ENCODE data around the gene NKX2-1. TPM values are rescaled to one million over a fixed set of nuclear protein-coding genes. Genes with fewer than 3 reads are reported as not detected.
"Not testable (repeated sequence)": the region's sequence is repeated elsewhere in the genome, so short reads cannot be mapped to it uniquely, and the experiment has no call there.

Gene NKX2-1
- total RNA-seq, 1 experiment from 2014 or later, result not detected

GRCh38 chr14:36479344-36479743 is 40.7 kb downstream of the NKX2-1 start:
- Histone ChIP-seq H3K27me3 (replicated peaks; ENCODE audit: insufficient read depth, low read depth, low read length, poor library complexity) (peaks cover 58% of the 10 kb centered on the region), H3K27ac (ENCODE audit: low read depth, low read length, poor library complexity, severe bottlenecking) (no peak overlapping the region), H3K9me3 (ENCODE audit: low read depth, low read length, poor library complexity, severe bottlenecking) (no peaks in the 10 kb centered on the region), H3K4me1 (ENCODE audit: insufficient read depth, low read length, poor library complexity, severe bottlenecking) (no peaks in the 10 kb centered on the region), H3K4me3 (ENCODE audit: low read depth, low read length, poor library complexity, severe bottlenecking) (no peak overlapping the region), H3K36me3 (ENCODE audit: insufficient read depth, low read length, poor library complexity, severe bottlenecking) (no peaks in the 10 kb centered on the region)
- DNase-seq (ENCODE audit: low spot score), result no peak
- no TSS peak for BruUV-seq (replicated peaks)
- intact Hi-C loops (cut with micrococcal nuclease; ENCODE audit: unreplicated experiment), result no loop called here
- CTCF ChIA-PET, result interaction anchor here (0.6 kb wide), 1 partner anchor 1261 kb away, joined by 5 read pairs; no protein-coding TSS in a partner anchor
- POLR2A ChIA-PET (ENCODE audit: low non-redundant PET), result no interaction called here
- no peak for TF ChIP-seq CTCF (conservative IDR thresholded peaks at IDR 0.05; ENCODE audit: low read depth, low read length)

GRCh38 chr14:36478782-36479181 is 41.2 kb downstream of the NKX2-1 start:
- Histone ChIP-seq H3K36me3 (ENCODE audit: insufficient read depth, low read length, poor library complexity, severe bottlenecking) (no peaks in the 10 kb centered on the region), H3K27ac (ENCODE audit: low read depth, low read length, poor library complexity, severe bottlenecking) (no peak overlapping the region), H3K27me3 (replicated peaks; ENCODE audit: insufficient read depth, low read depth, low read length, poor library complexity) (peaks cover 53% of the 10 kb centered on the region), H3K4me3 (ENCODE audit: low read depth, low read length, poor library complexity, severe bottlenecking) (no peak overlapping the region), H3K9me3 (ENCODE audit: low read depth, low read length, poor library complexity, severe bottlenecking) (no peaks in the 10 kb centered on the region), H3K4me1 (ENCODE audit: insufficient read depth, low read length, poor library complexity, severe bottlenecking) (no peaks in the 10 kb centered on the region)
- no peak for TF ChIP-seq EZH2 (IDR thresholded peaks at IDR 0.05; ENCODE audit: borderline replicate concordance, low read depth, low read length, poor library complexity, severe bottlenecking)
- ChIA-PET POLR2A (ENCODE audit: low non-redundant PET) (no interaction called here), CTCF (interaction anchor here (0.6 kb wide), 1 partner anchor 1261 kb away, joined by 5 read pairs; no protein-coding TSS in a partner anchor)
- intact Hi-C loops (cut with micrococcal nuclease; ENCODE audit: unreplicated experiment), result no loop called here
- BruUV-seq (replicated peaks), result no TSS peak
- no peak for DNase-seq (ENCODE audit: low spot score)

GRCh38 chr14:36477266-36477665 is 42.8 kb downstream of the NKX2-1 start:
- POLR2A ChIA-PET (ENCODE audit: low non-redundant PET), result no interaction called here
- Histone ChIP-seq H3K4me3 (ENCODE audit: low read depth, low read length, poor library complexity, severe bottlenecking) (no peak overlapping the region), H3K27ac (ENCODE audit: low read depth, low read length, poor library complexity, severe bottlenecking) (no peak overlapping the region), H3K9me3 (ENCODE audit: low read depth, low read length, poor library complexity, severe bottlenecking) (no peaks in the 10 kb centered on the region), H3K36me3 (ENCODE audit: insufficient read depth, low read length, poor library complexity, severe bottlenecking) (no peaks in the 10 kb centered on the region), H3K4me1 (ENCODE audit: insufficient read depth, low read length, poor library complexity, severe bottlenecking) (no peaks in the 10 kb centered on the region), H3K27me3 (replicated peaks; ENCODE audit: insufficient read depth, low read depth, low read length, poor library complexity) (peaks cover 57% of the 10 kb centered on the region)
- no TSS peak for BruUV-seq (replicated peaks)
- intact Hi-C loops (cut with micrococcal nuclease; ENCODE audit: unreplicated experiment), result no loop called here
- DNase-seq (ENCODE audit: low spot score), result no peak
- CTCF ChIA-PET, result no interaction called here
- TF ChIP-seq EZH2 (IDR thresholded peaks at IDR 0.05; ENCODE audit: borderline replicate concordance, low read depth, low read length, poor library complexity, severe bottlenecking) (no peak), CTCF (conservative IDR thresholded peaks at IDR 0.05; ENCODE audit: low read depth, low read length) (no peak)

GRCh38 chr14:36476061-36476460 is 44.0 kb downstream of the NKX2-1 start:
- H3K36me3 ChIP-seq (ENCODE audit: insufficient read depth, low read length, poor library complexity, severe bottlenecking); H3K9me3 ChIP-seq (ENCODE audit: low read depth, low read length, poor library complexity, severe bottlenecking); intact Hi-C loops (cut with micrococcal nuclease; ENCODE audit: unreplicated experiment); DNase-seq (ENCODE audit: low spot score); CTCF ChIA-PET; H3K4me1 ChIP-seq (ENCODE audit: insufficient read depth, low read length, poor library complexity, severe bottlenecking); H3K27ac ChIP-seq (ENCODE audit: low read depth, low read length, poor library complexity, severe bottlenecking); H3K4me3 ChIP-seq (ENCODE audit: low read depth, low read length, poor library complexity, severe bottlenecking); POLR2A ChIA-PET (ENCODE audit: low non-redundant PET); BruUV-seq (replicated peaks): not testable (repeated sequence)
- peaks cover 50% of the 10 kb centered on the region for H3K27me3 ChIP-seq (replicated peaks; ENCODE audit: insufficient read depth, low read depth, low read length, poor library complexity)
